Measurements from ENCODE around the gene EOLA2.
"Not testable (repeated sequence)": the region's sequence is repeated elsewhere in the genome, so short reads cannot be mapped to it uniquely, and the experiment has no call there.

The EOLA2 gene

GRCh38 chrX:149938427-149938880 lies at the start of gene EOLA2:
TSS of gene EOLA2 (minus strand) at chrX:149938491. CDS start at chrX:149933874, 4,617 bp downstream.
- peak; percentile 94 to 96 for DNase-seq

- DNase-seq, result no peak
Observed at GRCh38 chrX:149987613-149988012, 49.3 kb upstream of the EOLA2 start.

- DNase-seq, result no peak
Observed at GRCh38 chrX:149984411-149984810, 46.1 kb upstream of the EOLA2 start.

- no peak for DNase-seq
Observed at GRCh38 chrX:149982310-149982709, 44.0 kb upstream of the EOLA2 start.

GRCh38 chrX:149979126-149979644 lies 40.9 kb upstream of the EOLA2 start:
- no peak for DNase-seq

GRCh38 chrX:149962859-149963757 lies 24.8 kb upstream of the EOLA2 start:
- peak in 1 of 2 donors; percentile 26 for DNase-seq

GRCh38 chrX:149962010-149962409 lies 23.7 kb upstream of the EOLA2 start:
- DNase-seq, result no peak

GRCh38 chrX:149961572-149961971 lies 23.3 kb upstream of the EOLA2 start:
- no peak for DNase-seq

- DNase-seq, result peak in 1 of 2 donors; percentile 6
Observed at GRCh38 chrX:149950681-149951080, 12.4 kb upstream of the EOLA2 start.

GRCh38 chrX:149949743-149950436 lies 11.6 kb upstream of the EOLA2 start:
- DNase-seq, result no peak

- no peak for DNase-seq
Observed at GRCh38 chrX:149948016-149948415, 9.7 kb upstream of the EOLA2 start.

GRCh38 chrX:149946932-149947331 lies 8.6 kb upstream of the EOLA2 start:
- not testable (repeated sequence) for DNase-seq

GRCh38 chrX:149945820-149946219 lies 7.5 kb upstream of the EOLA2 start:
- not testable (repeated sequence) for DNase-seq

GRCh38 chrX:149945087-149945670 lies 6.9 kb upstream of the EOLA2 start:
- not testable (repeated sequence) for DNase-seq

GRCh38 chrX:149940674-149941024 lies 2.4 kb upstream of the EOLA2 start:
- not testable (repeated sequence) for DNase-seq

- peak; percentile 93 to 96 for DNase-seq
Observed at GRCh38 chrX:149939905-149940673, 1.8 kb upstream of the EOLA2 start.

- DNase-seq, result no peak
Observed at GRCh38 chrX:149939655-149939904, 1.3 kb upstream of the EOLA2 start.

- peak; percentile 89 to 93 for DNase-seq
Observed at GRCh38 chrX:149938881-149939654, 777 bp upstream of the EOLA2 start.

GRCh38 chrX:149937871-149938426 lies 342 bp downstream of the EOLA2 start:
- DNase-seq, result no peak

- DNase-seq, result not testable (repeated sequence)
Observed at GRCh38 chrX:149937328-149937727, 963 bp downstream of the EOLA2 start.

- DNase-seq, result not testable (repeated sequence)
Observed at GRCh38 chrX:149933547-149933946, 4.7 kb downstream of the EOLA2 start.

GRCh38 chrX:149932970-149933369 lies 5.3 kb downstream of the EOLA2 start:
- DNase-seq, result not testable (repeated sequence)

Measured in CD4-positive, alpha-beta T cell treated with Interleukin-1 beta for 1 hour (primary cell).